Nephron progenitor cell (in vitro differentiated cells): ENCODE data around the gene ZNF492.
"Not testable (repeated sequence)": the region's sequence is repeated elsewhere in the genome, so short reads cannot be mapped to it uniquely, and the experiment has no call there.

ENCODE experiments used
- DNase-seq: peaks from one replicate; pipeline ENCODE4 v3.0.0; 2021
- H3K27ac Mint-ChIP-seq: 2 replicates; pipeline ENCODE4 v1.8.0; 2021; ENCODE audit warnings: mild to moderate bottlenecking, moderate library complexity, mixed read lengths
- H3K27me3 Mint-ChIP-seq: 2 replicates; pipeline ENCODE4 v1.8.0; 2021; ENCODE audit warnings: mild to moderate bottlenecking, low read depth, mixed read lengths; ENCODE audit not compliant: poor library complexity
- H3K36me3 Mint-ChIP-seq: 2 replicates; pipeline ENCODE4 v1.8.0; 2021; ENCODE audit warnings: low read depth, mixed read lengths
- H3K4me1 Mint-ChIP-seq: 2 replicates; pipeline ENCODE4 v1.8.0; 2021; ENCODE audit warnings: mixed read lengths
- H3K4me3 Mint-ChIP-seq: 2 replicates; pipeline ENCODE4 v1.8.0; 2021; ENCODE audit warnings: mild to moderate bottlenecking, moderate library complexity, mixed read lengths
- H3K9me3 Mint-ChIP-seq: 2 replicates; pipeline ENCODE4 v1.8.0; 2021; ENCODE audit warnings: mild to moderate bottlenecking, moderate library complexity, mixed read lengths
- TF ChIP-seq, protein P1 (sequence below): fragments of 200-600 bp; sonication (generic); IDR thresholded peaks from 2 replicates; pipeline ENCODE4 v1.5.0; 2021; ENCODE audit warnings: antibody characterized with exemption

The ZNF492 gene

DNA sequence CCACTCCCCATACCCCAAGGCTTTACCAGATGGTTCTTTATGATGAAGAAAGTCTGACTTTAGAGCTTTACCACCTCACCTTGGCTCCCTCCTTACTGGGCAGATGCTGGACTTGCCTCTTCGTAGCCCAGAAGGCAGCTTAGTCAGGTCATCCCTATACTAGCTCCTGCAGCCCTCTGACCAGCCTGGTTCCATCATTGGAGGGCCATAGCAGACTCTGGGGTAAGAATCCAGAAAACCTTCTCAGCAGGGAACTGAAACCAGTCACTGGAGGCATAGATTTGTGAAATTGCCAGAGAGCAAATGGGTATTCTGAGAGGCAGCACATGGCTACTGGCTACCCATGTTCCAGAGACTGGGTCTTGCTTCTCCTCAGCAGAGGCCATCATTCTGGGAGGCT, 21.8 kb upstream of the ZNF492 start:
- TF ChIP-seq, protein P1, sequence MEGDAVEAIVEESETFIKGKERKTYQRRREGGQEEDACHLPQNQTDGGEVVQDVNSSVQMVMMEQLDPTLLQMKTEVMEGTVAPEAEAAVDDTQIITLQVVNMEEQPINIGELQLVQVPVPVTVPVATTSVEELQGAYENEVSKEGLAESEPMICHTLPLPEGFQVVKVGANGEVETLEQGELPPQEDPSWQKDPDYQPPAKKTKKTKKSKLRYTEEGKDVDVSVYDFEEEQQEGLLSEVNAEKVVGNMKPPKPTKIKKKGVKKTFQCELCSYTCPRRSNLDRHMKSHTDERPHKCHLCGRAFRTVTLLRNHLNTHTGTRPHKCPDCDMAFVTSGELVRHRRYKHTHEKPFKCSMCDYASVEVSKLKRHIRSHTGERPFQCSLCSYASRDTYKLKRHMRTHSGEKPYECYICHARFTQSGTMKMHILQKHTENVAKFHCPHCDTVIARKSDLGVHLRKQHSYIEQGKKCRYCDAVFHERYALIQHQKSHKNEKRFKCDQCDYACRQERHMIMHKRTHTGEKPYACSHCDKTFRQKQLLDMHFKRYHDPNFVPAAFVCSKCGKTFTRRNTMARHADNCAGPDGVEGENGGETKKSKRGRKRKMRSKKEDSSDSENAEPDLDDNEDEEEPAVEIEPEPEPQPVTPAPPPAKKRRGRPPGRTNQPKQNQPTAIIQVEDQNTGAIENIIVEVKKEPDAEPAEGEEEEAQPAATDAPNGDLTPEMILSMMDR: no peak
- Mint-ChIP-seq H3K9me3 (peaks cover 95% of the 10 kb centered on the region), H3K36me3 (no peaks in the 10 kb centered on the region), H3K4me3 (no peak overlapping the region), H3K27me3 (peaks cover 3% of the 10 kb centered on the region), H3K4me1 (no peaks in the 10 kb centered on the region), H3K27ac (no peak overlapping the region)
- DNase-seq: no peak

DNA sequence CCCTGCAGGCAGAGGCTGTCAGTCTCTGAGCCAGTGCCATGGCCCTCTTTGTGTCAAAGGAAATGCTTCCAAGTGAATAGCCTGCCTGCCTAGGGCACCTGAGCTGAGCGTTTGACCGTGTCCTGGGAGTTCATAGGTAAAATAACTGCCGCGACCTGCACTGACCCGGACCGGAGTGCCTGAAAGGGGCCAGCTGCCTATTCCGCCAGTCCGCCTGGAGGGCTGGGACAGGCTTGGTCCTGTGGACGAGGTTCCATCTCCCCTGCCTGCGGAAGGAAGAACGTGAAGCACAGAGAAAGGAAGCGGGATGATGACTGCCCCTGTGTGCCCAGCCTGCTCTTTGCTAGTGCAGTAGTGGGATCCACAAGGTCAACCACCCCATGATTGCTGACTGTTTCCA, 17.5 kb upstream of the ZNF492 start:
- no peaks in the 10 kb centered on the region for H3K27me3 Mint-ChIP-seq
- H3K9me3 Mint-ChIP-seq: peaks cover 87% of the 10 kb centered on the region
- H3K36me3 Mint-ChIP-seq: no peaks in the 10 kb centered on the region
- H3K4me3 Mint-ChIP-seq: no peak overlapping the region
- TF ChIP-seq, protein P1: no peak
- H3K4me1 Mint-ChIP-seq: no peaks in the 10 kb centered on the region
- H3K27ac Mint-ChIP-seq: no peak overlapping the region
- DNase-seq: no peak

DNA sequence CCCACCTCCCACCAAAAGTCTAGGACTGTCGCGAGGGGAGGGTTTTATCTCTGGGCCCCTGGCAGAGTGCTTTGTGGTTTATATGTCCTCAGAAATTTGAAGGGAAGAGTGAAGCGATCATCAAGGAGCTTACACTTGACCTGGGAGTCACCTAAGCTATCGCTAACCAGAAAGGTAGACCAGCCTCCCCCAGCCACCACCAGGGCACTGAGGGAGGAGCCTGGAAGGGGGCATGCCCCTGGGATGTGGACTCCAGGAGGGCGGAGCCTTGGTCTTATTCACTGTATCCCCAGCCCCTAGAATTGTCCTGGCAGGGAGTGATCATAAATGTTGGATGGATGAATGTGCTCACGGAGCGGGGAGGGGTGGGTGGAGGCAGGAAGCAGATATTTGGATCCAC, 16.9 kb upstream of the ZNF492 start:
- H3K4me3 Mint-ChIP-seq, H3K4me1 Mint-ChIP-seq, DNase-seq, H3K36me3 Mint-ChIP-seq, H3K27me3 Mint-ChIP-seq, H3K27ac Mint-ChIP-seq: not testable (repeated sequence)
- H3K9me3 Mint-ChIP-seq: peaks cover 87% of the 10 kb centered on the region

DNA sequence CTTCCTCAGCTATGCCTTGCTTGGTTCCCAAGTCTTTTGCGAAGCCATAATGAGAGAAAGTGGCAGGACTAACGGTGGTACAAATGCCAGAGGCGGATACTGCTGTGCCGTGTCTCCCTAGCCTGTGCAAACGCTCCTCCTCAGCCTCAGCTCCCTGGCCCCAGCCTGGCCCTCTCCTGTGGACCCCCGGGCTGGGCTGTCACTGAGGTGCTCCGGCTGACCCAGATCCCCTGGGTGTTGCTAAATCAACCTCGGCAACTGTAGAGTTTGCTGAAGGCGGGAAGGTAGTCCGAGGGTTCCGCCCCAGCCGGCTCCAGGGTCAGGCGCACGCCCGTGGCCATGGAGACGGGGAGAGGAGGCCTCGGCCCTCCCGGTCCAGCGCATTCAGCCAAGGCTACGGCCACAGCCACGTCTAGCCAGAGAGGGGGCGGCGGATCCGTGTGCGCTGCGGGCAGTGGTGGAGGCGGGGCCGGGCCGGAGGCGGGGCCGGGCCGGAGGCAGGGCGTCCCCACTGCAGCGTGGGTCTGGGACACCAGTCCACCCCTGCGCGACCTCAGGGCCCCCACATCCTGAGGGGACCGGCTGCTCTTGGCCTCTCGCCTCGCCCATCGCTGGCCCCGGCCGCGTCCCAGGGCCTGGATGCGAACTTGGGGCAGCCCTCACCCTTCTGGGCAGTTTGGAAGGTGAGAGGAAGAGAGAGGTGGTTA, 16.4 kb upstream of the ZNF492 start:
- Mint-ChIP-seq H3K9me3 (peaks cover 85% of the 10 kb centered on the region), H3K36me3 (no peaks in the 10 kb centered on the region), H3K4me1 (no peaks in the 10 kb centered on the region), H3K4me3 (no peak overlapping the region), H3K27me3 (no peaks in the 10 kb centered on the region), H3K27ac (no peak overlapping the region)
- DNase-seq: no peak
- TF ChIP-seq, protein P1: no peak

DNA sequence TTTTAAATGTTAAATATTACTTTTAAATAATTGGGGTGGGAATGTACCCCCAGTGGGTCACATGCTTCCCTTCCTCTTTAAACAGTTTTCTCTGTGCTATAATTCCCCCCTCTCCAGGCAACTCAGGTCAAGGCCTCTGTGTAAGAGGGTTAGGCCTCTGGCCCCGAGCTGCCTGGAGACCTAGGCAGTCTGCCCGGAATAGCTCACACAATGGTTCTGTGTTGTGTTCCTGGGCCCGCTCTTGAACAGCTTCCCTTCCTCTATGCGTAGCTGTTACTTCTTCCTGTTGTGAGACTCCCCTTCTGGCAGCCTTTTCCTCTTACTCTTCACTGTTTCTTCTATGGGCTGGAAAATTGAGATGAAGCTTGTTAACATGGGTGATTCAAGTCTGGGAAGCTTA, 14.8 kb upstream of the ZNF492 start:
- Mint-ChIP-seq H3K9me3 (peaks cover 78% of the 10 kb centered on the region), H3K27ac (no peak overlapping the region), H3K4me3 (no peak overlapping the region), H3K27me3 (no peaks in the 10 kb centered on the region), H3K4me1 (no peaks in the 10 kb centered on the region), H3K36me3 (no peaks in the 10 kb centered on the region)
- no peak for DNase-seq
- TF ChIP-seq, protein P1: no peak

DNA sequence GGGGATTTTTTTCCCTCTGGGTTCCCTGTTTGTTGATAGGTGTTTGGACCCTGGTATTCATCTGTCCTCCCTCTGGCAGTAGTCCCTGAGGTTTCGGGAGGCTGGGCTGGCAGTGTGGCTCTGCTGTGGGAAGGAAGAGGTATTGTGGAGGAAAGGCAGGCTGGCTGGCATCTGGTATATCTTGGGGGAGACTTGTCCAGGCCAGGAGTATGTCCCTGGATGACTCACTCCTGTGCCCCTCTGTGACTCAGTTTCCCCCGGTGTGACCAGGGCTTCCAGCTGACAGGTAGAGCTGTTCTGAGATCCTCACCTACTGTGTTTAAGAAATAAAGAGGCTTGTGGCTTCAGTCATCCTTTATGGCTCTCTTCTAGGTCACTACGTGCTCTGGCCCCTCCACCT, 14.2 kb upstream of the ZNF492 start:
- no peak overlapping the region for H3K4me3 Mint-ChIP-seq
- H3K9me3 Mint-ChIP-seq: peaks cover 78% of the 10 kb centered on the region
- no peak overlapping the region for H3K27ac Mint-ChIP-seq
- H3K4me1 Mint-ChIP-seq: no peaks in the 10 kb centered on the region
- DNase-seq: no peak
- H3K27me3 Mint-ChIP-seq: no peaks in the 10 kb centered on the region
- H3K36me3 Mint-ChIP-seq: no peaks in the 10 kb centered on the region
- TF ChIP-seq, protein P1: no peak
